ENCODE results near the gene POU5F2.

The POU5F2 gene

DNA sequence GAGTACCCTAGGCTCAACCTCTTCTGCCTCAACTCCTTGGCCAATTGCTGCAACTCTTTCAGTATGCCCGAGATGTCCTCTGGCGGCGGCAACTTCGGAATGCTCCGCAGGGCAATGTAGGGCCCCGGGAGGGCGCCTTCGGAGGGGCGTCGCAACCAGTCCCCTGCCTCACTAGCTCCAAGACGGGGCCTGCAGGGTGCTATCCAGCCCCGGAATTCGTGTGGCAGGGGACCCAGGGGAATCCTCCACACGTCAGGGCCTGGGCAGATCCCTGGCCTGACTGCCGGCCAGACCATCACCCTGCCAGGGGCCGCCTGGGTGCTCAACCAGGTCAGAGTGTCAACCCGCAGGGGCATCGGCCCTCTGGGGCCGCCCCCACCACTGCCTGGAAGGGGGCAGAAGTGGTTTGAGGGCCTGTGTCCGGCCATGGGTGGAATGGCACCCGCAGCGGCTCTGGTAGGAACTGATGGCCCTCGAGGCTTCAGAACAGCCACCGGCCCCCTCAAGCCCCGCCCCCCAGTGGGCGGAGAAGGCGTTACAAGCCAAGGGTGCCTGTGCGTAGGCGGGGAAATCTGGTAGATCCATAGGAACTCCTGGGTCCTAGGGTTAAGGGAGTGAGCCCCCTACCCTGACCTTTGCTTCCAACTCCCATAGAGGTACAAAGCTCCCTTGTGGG lies at the start of gene POU5F2:
Gene POU5F2, minus strand, starts transcription at position 465 of the 676 bp plus-strand sequence. Its CDS starts 37 bp downstream, at position 428.
- no peak for DNase-seq

DNA sequence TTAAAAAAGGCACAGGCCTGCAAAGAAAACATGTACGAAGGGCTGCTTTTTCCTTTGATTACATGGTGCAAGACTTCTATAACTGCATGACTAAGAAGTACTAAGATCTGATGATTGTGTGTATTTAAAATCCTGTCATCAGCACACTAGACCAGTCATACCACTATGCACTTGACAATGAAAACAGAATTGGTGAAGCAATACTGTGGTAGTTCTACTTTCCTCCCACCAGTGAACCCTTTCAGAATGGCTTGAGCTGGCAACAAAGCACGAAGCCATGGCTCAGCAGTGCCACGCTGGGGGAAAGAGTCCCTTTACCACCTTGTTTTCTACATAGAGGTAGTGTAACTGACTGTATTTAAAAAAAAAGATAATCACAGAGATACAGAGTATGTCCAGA lies 49.0 kb upstream of the POU5F2 start:
- DNase-seq, result no peak

DNA sequence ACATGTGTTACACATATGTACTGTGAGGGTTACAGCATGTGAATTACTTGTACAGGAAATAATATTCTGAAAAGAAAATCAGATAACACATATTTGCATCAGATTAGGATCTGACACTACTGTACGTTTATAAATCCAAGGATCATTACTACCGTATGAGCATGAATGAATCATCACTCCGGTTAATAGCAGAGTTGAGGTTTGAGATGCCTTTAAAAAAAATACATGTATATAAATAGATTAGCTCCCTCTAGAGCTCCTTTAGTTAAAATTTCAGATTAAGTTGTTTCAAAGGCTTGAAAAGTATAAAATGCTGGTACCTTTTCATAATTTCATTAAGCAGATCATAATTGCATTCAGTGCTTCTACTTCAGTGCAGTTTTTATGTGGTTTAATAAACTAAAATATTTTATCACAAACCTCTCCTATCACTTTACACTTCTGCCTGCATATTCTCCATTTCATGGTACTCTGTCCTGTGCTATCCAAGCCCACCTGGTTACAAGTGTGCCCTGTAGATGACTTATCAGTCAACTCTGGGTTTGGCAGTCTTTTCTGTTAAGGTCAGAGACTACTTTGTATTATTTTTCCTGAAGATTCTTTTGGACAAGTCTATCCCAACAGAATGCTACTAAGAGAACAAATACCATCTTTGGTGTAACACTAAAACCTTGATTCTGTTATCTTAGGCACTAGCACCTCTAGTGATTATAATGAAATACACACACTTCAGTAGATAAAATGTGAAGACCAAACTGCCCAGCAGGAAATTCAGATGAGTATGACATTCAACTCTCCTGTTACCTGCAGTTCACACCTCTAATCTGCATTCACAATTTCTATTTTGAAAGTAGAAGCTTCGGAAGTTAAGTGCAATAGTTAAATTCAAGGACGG lies 48.0 kb upstream of the POU5F2 start:
- DNase-seq, result no peak

DNA sequence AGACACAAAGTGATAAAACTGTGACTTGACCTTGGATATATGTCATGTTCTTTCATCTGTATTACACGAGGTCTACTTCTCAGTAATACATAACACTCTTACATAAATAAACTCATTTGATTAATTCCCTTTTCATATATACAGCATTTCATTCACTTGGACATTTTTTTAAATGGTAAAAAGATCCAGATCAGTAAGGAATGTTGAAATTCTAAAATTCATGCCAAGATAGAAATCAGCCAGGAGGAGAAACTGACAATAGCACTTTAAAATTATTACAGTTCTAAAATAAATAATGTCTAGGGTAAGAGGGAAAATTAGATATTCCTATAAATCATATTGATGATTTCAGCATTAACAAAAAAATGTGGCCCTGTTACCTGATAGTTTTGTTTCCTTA lies 46.2 kb upstream of the POU5F2 start:
- no peak for DNase-seq

GRCh38 chr5:93785475-93785874 lies 44.1 kb upstream of the POU5F2 start:
- DNase-seq, result no peak

DNA sequence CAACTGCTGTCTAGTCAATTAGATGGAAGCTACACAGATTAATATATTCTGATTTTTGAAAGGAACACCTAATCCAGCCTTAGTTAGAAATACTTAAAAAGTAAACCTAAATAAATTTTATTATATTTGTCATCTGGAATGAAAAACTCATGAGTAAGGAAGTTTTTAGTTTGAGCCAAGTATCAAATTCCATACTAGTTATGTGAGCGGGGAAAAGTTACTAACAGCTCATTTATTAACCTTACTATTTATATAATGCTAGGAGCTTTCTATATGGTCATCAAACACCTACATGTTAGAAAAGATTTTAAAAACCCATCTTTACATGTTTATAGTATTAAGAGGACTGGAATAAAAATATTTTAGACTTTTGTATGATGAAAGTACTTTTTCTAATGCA lies 41.6 kb upstream of the POU5F2 start:
- no peak for DNase-seq

DNA sequence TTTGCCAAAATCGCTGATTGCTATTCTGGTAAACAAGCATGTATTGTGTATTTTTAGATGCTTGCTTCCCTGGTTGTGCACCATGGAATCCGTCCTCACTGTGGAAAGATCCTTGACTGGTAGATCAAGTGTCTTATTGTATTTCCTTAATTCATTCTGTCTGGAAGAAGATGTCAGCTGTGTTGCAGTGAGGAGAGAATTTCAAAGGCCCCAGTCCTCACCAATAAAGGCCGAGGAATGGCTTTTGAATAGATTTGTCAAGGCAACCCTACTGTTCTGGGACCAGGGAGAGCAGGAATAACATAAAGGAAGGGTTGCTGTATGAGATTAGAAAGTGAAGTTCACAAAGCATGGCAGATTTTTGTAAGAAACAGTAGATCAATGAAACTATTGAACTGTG lies 36.2 kb upstream of the POU5F2 start:
- DNase-seq, result no peak

DNA sequence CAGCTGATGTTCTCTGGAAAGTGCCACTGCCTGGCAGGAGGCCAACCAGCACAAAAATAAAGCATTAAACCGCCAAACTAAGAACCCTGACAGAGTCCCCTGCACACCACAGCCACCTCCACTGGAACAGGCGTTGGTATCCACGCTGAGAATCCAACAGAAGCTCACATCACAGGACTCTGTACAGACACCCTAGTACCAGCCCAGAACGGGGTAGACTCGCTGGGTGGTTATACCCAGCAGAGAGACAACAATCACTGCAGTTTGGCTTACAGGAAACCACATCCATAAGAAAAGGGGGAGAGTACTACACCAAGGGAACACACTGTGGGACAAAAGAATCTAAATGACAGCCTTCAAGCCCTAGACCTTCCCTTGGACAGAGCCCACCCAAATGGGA lies 15.0 kb upstream of the POU5F2 start:
- DNase-seq, result no peak

- no peak for DNase-seq
Measured at GRCh38 chr5:93755716-93756115, 14.3 kb upstream of the POU5F2 start.

- no peak for DNase-seq
Measured at GRCh38 chr5:93748875-93749397, 7.5 kb upstream of the POU5F2 start.

DNA sequence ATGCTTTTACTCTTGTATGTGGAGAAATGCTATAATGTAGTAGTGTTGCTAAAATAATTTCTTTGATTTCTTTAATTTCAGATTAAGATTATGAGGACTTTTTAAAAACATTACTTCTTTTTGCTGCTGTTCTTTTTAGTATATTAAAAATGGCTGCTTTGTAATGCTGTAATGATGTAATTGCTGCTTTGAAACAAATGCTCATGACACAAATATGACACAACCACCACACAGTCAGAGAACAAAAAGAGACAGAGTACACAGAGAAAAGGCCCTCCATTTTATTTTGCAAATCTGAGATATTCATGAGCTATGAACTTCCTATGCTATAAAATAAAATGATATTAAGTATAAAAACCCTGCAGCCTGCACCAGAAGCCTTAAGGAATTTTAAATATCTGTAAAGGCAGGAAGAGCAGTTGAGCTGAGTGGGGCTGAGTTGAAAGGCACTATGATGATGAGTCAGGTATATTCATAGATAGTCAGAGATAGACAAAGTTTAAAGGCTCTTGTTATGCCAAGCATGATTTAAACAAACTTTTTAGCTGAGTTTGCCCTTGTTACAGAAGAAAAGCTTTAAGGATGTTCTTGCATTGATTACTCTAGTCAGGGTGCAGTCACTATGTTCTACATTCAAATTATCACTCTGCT lies 5.1 kb upstream of the POU5F2 start:
- no peak for DNase-seq

- DNase-seq, result no peak
Measured at GRCh38 chr5:93736284-93736683, 5.1 kb downstream of the POU5F2 start.

GRCh38 chr5:93735378-93735777 lies 6.0 kb downstream of the POU5F2 start:
- no peak for DNase-seq

- DNase-seq, result no peak
Measured at GRCh38 chr5:93731987-93732386, 9.4 kb downstream of the POU5F2 start.

- DNase-seq, result no peak
Measured at GRCh38 chr5:93726595-93726994, 14.8 kb downstream of the POU5F2 start.

GRCh38 chr5:93724791-93725190 lies 16.6 kb downstream of the POU5F2 start:
- no peak for DNase-seq

DNA sequence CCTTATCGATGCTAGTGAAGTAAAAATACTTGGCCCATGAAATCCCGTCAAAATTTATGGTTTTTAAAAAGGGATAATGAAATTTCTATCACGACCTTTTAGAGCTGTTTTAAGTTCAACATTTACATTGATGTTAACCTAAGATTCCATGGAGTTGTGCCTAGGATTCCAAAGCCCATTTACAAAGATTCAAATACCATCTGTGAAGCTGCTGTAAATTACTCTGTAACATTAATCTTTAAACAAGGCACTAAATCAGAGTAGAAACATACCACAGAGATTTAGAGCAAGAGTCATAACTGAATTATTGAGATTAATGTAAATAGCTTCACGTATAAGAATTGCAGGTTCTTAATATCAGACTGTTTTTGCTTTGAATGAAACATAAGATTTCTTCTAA lies 17.7 kb downstream of the POU5F2 start:
- no peak for DNase-seq

- no peak for DNase-seq
Measured at GRCh38 chr5:93723005-93723404, 18.4 kb downstream of the POU5F2 start.

DNA sequence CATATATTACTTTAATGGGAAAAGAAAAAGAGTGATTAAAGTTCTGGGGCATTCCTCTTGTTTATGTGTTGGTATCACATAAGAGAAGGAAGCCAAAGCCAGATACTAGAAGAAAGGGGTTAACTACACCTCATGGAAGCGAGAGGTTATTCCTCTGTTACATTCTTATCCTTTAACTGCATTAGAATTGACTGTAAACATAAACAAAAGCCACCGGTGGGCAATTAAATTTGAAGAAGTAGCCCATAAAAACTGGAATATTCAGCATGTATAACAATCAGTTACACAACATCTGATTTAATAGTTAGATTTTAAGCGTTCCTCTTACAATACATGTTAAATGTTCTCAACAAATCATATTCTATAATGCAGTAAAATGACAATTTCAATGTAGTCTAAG lies 18.8 kb downstream of the POU5F2 start:
- DNase-seq, result no peak

DNA sequence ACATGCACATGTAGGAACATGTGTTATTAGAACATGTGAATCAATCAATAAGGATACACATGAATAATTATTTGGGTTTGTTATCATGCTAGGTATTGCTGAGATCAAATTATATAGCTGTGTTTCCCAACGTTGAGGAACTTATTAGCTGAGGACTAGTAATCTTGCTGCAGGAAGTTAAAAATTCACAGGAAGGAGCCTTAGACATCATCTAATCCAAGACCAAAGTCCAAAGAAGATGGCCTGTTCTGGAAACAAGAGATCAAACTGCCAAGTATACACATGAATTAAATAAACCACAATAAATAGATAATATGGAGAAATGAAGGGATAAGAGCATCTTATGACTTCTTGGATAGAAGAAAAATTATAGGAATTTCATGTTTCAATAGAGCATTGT lies 19.9 kb downstream of the POU5F2 start:
- no peak for DNase-seq

DNA sequence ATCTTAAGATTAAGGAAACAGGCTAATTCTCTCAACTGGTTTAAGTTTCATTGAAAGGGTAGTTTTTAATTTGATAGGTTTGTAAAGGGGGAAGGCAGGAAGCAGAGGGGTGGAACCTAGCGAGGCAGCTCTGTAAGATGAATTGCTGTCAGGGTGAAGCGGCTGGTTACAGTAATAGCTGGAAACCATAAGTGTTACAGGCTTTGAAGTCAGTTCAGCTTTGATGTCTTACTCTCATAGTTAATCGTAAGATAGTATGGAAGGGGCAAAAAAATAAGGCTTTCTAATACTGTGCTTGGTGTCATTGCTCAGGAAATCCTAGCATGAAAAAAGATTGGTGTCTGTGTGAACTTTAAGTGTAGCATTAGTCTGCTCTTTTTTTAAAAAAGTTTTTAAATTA lies 20.3 kb downstream of the POU5F2 start:
- DNase-seq, result no peak

DNA sequence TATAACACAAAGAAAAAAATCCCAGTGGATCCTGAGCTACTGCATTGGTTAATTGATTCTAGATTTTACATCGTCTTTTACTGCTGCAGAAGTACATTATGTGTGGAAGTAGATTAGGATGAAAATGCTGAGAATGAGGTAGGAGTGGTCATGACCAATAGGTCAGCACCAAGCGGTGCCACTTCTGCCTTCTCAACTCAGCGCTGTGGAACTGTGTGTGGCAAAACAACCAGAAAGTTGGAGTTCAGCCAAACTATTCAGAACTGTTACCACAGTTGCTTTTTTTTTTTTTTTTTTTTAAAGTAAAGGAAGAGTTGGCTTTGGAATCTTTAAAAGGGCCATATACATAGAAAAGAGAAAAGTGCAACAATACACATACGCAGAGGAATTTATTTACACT lies 24.2 kb downstream of the POU5F2 start:
- no peak for DNase-seq

DNA sequence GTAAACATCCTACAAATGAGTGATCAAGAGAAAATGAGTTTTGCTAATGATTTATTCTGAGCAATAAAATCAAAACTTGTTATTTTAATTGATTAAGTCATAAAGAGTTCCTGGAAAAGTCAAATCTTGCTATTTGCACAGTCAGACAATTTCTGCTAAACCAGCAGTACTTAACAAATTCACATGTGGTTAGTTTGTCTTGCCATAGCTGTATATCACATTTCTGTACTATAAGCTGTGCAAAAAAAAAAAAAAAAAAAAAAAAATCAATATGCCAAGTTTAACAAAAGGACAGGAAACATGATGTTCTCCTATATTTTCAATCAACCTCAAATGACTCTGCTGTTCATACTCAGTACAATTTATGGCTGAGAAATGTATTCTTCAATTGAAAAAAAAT lies 24.9 kb downstream of the POU5F2 start:
- no peak for DNase-seq

DNA sequence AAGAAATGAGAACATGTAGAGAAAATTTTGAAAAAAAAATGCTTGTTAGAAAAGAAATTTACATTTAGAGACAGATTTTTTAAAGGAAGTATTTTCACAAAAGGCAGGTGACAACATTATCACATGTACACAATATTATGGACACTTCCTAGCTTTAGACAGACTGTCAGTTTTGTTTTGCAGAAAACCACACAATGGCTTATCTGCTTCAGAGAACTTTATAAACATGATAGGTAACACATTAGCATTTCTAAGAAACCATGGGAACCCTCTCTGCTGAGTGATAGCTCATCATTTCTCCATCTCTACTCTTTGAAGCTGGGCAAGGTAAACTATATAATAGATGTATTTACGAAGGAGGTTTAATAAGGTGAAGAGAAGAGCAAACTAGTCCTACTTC lies 25.6 kb downstream of the POU5F2 start:
- DNase-seq, result no peak
